ENCODE results near the gene GFI1. TPM values are rescaled to one million over a fixed set of nuclear protein-coding genes. Genes with fewer than 3 reads are reported as not detected.

GFI1 gene
- total and polyA plus RNA-seq, 2 experiments from 2014 or later, result 0.10 TPM; not detected in 1

DNA sequence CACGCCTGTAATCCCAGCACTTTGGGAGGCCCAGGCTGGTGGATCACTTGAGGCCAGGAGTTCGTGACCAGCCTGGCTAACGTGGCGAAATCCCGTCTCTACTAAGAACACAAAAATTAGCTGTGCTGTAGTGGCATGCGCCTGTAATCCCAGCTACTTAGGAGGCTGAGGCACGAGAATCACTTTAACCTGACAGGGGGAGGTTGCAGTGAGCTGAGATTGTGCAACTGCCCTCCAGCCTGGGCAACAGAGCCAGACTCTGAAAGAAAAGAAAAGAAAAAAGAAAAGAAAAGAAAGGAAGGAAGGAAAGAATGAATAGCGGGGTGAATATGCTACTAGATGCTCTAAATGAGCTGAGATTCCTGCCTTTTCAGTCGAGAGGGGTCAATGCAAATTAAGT, 7.1 kb downstream of the GFI1 start:
- H3K4me2 ChIP-seq, result no peak overlapping the region
- TF ChIP-seq EZH2 (IDR thresholded peaks at IDR 0.05; ENCODE audit: borderline replicate concordance), result no peak
- TF ChIP-seq, protein P1, sequence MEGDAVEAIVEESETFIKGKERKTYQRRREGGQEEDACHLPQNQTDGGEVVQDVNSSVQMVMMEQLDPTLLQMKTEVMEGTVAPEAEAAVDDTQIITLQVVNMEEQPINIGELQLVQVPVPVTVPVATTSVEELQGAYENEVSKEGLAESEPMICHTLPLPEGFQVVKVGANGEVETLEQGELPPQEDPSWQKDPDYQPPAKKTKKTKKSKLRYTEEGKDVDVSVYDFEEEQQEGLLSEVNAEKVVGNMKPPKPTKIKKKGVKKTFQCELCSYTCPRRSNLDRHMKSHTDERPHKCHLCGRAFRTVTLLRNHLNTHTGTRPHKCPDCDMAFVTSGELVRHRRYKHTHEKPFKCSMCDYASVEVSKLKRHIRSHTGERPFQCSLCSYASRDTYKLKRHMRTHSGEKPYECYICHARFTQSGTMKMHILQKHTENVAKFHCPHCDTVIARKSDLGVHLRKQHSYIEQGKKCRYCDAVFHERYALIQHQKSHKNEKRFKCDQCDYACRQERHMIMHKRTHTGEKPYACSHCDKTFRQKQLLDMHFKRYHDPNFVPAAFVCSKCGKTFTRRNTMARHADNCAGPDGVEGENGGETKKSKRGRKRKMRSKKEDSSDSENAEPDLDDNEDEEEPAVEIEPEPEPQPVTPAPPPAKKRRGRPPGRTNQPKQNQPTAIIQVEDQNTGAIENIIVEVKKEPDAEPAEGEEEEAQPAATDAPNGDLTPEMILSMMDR (IDR thresholded peaks at IDR 0.05; ENCODE audit: poor library complexity), result no peak
- no peak for TF ChIP-seq EZH2phosphoT487 (IDR thresholded peaks at IDR 0.05; ENCODE audit: low read depth, severe bottlenecking, unreplicated experiment)
- 79% methylated on average over 9 of the region's 9 CpGs for WGBS (ENCODE audit: low lambda C conversion rate, missing lambda C conversion rate)

DNA sequence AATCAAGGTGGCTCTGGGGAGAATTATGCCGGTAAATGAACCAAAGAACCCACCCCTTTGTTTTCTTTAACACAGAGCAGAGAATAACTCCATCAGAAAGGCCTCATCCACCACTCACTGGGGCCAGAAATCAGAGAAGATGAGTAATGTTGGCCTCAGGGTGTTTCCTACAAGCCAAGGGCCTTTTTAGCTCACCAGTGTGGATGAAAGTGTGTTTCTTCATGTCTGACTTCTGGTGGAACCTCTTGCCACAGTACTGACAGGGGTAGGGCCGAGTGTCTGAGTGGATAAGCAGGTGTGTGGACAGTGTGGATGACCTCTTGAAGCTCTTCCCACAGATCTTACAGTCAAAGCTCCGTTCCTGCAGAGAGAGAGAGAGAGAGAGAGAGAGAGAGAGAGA, 8.3 kb downstream of the GFI1 start:
- 75% methylated on average over 3 of the region's 3 CpGs for WGBS (ENCODE audit: low lambda C conversion rate, missing lambda C conversion rate)
- no peak overlapping the region for H3K4me2 ChIP-seq
- H2AFZ ChIP-seq, result no peak overlapping the region
- no peaks in the 10 kb centered on the region for H3K9me3 ChIP-seq (ENCODE audit: low read depth)
- H3K79me2 ChIP-seq, result no peaks in the 10 kb centered on the region
- H3K9me2 ChIP-seq (replicated peaks; ENCODE audit: insufficient read depth), result no peaks in the 10 kb centered on the region
- peaks cover 22% of the 10 kb centered on the region for H3K4me1 ChIP-seq (ENCODE audit: insufficient read depth)
- DNase-seq (ENCODE audit: low spot score), result no peak
- peaks cover 100% of the 10 kb centered on the region for H3K27me3 ChIP-seq
- H3K36me3 ChIP-seq (replicated peaks; ENCODE audit: insufficient read depth, low read depth), result no peaks in the 10 kb centered on the region
- no peak overlapping the region for H3K27ac ChIP-seq
- H4K20me1 ChIP-seq (ENCODE audit: insufficient read depth, poor library complexity, severe bottlenecking), result peaks cover 6% of the 10 kb centered on the region
- TF ChIP-seq, protein P1 (IDR thresholded peaks at IDR 0.05; ENCODE audit: poor library complexity), result no peak
- TF ChIP-seq EZH2phosphoT487 (IDR thresholded peaks at IDR 0.05; ENCODE audit: low read depth, severe bottlenecking, unreplicated experiment) (no peak), EZH2 (IDR thresholded peaks at IDR 0.05; ENCODE audit: borderline replicate concordance) (no peak)
- H3K4me3 ChIP-seq, result no peak overlapping the region

More for the DNA sequence above, 7.1 kb downstream of the GFI1 start:
- Histone ChIP-seq H3K9me3 (ENCODE audit: low read depth) (no peaks in the 10 kb centered on the region), H4K20me1 (ENCODE audit: insufficient read depth, poor library complexity, severe bottlenecking) (peaks cover 7% of the 10 kb centered on the region), H3K9me2 (replicated peaks; ENCODE audit: insufficient read depth) (no peaks in the 10 kb centered on the region), H3K36me3 (replicated peaks; ENCODE audit: insufficient read depth, low read depth) (no peaks in the 10 kb centered on the region), H3K27ac (no peak overlapping the region), H3K27me3 (peaks cover 100% of the 10 kb centered on the region), H3K79me2 (no peaks in the 10 kb centered on the region), H2AFZ (no peak overlapping the region), H3K4me1 (ENCODE audit: insufficient read depth) (peaks cover 34% of the 10 kb centered on the region), H3K4me3 (no peak overlapping the region)
- no peak for DNase-seq (ENCODE audit: low spot score)

DNA sequence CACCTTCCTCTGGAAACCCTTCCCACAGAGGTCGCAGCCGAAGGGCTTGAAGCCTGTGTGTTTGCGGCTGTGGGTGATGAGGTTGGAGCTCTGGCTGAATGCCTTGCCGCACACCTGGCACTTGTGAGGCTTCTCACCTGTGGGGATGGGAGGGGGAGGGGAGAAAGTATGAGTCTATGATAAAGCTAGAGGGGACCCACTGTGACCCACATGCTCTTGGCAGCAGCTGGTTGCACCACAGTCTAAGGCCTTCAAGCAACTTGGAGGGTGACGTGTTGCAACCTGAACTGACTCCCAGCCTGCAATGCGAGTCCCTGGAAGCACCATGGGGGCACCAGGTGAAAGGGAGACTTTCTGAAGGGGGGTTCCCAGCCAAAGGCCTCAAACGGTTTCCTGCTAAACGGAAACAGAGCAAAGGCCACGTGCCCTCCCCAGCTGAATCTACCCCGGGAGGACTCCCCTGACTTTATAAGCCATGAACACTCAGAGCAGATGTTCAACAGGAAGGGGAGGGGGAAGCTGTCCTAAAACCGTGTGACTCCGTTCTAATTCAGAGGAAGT, 10.6 kb downstream of the GFI1 start:
- Histone ChIP-seq H3K27me3 (peaks cover 89% of the 10 kb centered on the region), H3K9me2 (replicated peaks; ENCODE audit: insufficient read depth) (no peaks in the 10 kb centered on the region), H2AFZ (no peak overlapping the region), H3K4me2 (no peak overlapping the region), H4K20me1 (ENCODE audit: insufficient read depth, poor library complexity, severe bottlenecking) (no peaks in the 10 kb centered on the region), H3K27ac (no peak overlapping the region), H3K36me3 (replicated peaks; ENCODE audit: insufficient read depth, low read depth) (no peaks in the 10 kb centered on the region), H3K79me2 (no peaks in the 10 kb centered on the region), H3K9me3 (ENCODE audit: low read depth) (no peaks in the 10 kb centered on the region), H3K4me3 (no peak overlapping the region), H3K4me1 (ENCODE audit: insufficient read depth) (peaks cover 4% of the 10 kb centered on the region)
- DNase-seq (ENCODE audit: low spot score), result no peak
- 54% methylated on average over 12 of the region's 12 CpGs for WGBS (ENCODE audit: low lambda C conversion rate, missing lambda C conversion rate)
- TF ChIP-seq EZH2phosphoT487 (IDR thresholded peaks at IDR 0.05; ENCODE audit: low read depth, severe bottlenecking, unreplicated experiment) (no peak), EZH2 (IDR thresholded peaks at IDR 0.05; ENCODE audit: borderline replicate concordance) (no peak)
- TF ChIP-seq, protein P1 (IDR thresholded peaks at IDR 0.05; ENCODE audit: poor library complexity), result no peak
